Mesothelial cell of epicardium (in vitro differentiated cells): ENCODE results near the gene SERPINA5. TPM values are rescaled to one million over a fixed set of nuclear protein-coding genes. Genes with fewer than 3 reads are reported as not detected.
A peak's percentile ranks its signal among the peaks of the same experiment; 100 is the strongest.

Experiments
- DNase-seq, 2 experiments: peaks; one replicate each; pipeline ENCODE4 v3.0.0; 2021; ENCODE audit warnings: low spot score in 2 of 2; ENCODE audit not compliant: unreplicated experiment in 2 of 2
- H3K27ac Mint-ChIP-seq: 2 replicates; pipeline ENCODE4 v1.8.0; 2021; ENCODE audit warnings: mixed read lengths
- H3K27me3 Mint-ChIP-seq: 2 replicates; pipeline ENCODE4 v1.8.0; 2021; ENCODE audit warnings: low read depth, mixed read lengths
- H3K36me3 Mint-ChIP-seq: 2 replicates; pipeline ENCODE4 v1.8.0; 2021; ENCODE audit warnings: mixed read lengths
- H3K4me1 Mint-ChIP-seq: 2 replicates; pipeline ENCODE4 v1.8.0; 2021; ENCODE audit warnings: mixed read lengths
- H3K4me3 Mint-ChIP-seq: 2 replicates; pipeline ENCODE4 v1.8.0; 2021; ENCODE audit warnings: mild to moderate bottlenecking, moderate library complexity, mixed read lengths
- H3K9me3 Mint-ChIP-seq: 2 replicates; pipeline ENCODE4 v1.8.0; 2021; ENCODE audit warnings: mixed read lengths
- total RNA-seq: library from RNA; stranded (reverse); gene quantifications from 3 replicates; pipeline ENCODE4 v1.2.1, GENCODE V29; 2021
- TF ChIP-seq, protein P1 (sequence below): fragments of 200-600 bp; sonication (generic); IDR thresholded peaks from one replicate; pipeline ENCODE4 v1.5.0; 2021; ENCODE audit warnings: antibody characterized with exemption; ENCODE audit not compliant: unreplicated experiment

Gene SERPINA5
- total RNA-seq, 1 donor from 2014 or later: 0.16 TPM

DNA sequence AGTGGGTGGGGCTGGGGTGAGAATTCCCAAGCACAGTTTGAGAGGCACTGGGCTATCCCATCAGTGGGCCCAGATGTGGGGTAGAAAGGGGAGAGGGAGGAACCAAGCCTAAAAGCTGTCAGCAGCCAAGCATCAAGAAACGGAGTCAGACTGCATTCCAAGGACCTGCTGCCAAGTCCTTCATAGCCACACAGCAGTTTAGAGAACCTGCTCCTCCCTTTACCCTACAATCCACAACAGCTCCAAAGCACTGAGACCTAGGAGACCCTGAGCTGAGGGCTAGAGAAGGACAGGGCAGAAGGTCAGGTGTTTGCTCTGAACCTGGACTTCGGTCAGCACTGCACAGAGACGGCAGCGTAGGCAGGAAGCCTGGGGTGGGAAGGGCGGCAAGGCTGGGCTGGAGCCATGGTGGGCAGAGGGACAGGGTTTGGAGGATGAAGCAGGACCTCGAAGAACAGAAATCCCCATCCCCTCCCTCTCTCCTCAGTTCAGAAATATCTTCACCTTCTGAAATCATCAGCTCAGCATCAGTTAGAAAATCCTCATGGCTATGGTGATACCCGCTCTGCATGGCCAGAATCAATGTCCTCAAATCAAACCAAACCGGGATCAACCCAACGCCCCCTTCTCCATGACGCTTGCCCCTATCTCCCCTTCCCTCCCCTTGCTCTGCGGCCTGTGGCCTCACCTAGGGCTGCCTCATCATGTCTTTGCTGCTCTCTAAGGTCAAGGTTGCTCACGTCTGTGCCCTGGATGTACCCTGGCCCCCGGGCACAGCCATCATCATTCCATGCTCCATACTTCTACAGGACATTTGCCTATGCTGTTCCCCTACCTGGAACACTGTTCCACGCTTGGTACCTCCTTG is 32.9 kb upstream of the SERPINA5 start:
- H3K27ac Mint-ChIP-seq: no peak overlapping the region
- DNase-seq: peak in 1 of 2 experiments; percentile 21
- H3K9me3 Mint-ChIP-seq: peaks cover 12% of the 10 kb centered on the region
- H3K27me3 Mint-ChIP-seq: peaks cover 39% of the 10 kb centered on the region
- no peaks in the 10 kb centered on the region for H3K36me3 Mint-ChIP-seq
- no peak overlapping the region for H3K4me3 Mint-ChIP-seq
- H3K4me1 Mint-ChIP-seq: no peaks in the 10 kb centered on the region
- TF ChIP-seq, protein P1, sequence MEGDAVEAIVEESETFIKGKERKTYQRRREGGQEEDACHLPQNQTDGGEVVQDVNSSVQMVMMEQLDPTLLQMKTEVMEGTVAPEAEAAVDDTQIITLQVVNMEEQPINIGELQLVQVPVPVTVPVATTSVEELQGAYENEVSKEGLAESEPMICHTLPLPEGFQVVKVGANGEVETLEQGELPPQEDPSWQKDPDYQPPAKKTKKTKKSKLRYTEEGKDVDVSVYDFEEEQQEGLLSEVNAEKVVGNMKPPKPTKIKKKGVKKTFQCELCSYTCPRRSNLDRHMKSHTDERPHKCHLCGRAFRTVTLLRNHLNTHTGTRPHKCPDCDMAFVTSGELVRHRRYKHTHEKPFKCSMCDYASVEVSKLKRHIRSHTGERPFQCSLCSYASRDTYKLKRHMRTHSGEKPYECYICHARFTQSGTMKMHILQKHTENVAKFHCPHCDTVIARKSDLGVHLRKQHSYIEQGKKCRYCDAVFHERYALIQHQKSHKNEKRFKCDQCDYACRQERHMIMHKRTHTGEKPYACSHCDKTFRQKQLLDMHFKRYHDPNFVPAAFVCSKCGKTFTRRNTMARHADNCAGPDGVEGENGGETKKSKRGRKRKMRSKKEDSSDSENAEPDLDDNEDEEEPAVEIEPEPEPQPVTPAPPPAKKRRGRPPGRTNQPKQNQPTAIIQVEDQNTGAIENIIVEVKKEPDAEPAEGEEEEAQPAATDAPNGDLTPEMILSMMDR: no peak

DNA sequence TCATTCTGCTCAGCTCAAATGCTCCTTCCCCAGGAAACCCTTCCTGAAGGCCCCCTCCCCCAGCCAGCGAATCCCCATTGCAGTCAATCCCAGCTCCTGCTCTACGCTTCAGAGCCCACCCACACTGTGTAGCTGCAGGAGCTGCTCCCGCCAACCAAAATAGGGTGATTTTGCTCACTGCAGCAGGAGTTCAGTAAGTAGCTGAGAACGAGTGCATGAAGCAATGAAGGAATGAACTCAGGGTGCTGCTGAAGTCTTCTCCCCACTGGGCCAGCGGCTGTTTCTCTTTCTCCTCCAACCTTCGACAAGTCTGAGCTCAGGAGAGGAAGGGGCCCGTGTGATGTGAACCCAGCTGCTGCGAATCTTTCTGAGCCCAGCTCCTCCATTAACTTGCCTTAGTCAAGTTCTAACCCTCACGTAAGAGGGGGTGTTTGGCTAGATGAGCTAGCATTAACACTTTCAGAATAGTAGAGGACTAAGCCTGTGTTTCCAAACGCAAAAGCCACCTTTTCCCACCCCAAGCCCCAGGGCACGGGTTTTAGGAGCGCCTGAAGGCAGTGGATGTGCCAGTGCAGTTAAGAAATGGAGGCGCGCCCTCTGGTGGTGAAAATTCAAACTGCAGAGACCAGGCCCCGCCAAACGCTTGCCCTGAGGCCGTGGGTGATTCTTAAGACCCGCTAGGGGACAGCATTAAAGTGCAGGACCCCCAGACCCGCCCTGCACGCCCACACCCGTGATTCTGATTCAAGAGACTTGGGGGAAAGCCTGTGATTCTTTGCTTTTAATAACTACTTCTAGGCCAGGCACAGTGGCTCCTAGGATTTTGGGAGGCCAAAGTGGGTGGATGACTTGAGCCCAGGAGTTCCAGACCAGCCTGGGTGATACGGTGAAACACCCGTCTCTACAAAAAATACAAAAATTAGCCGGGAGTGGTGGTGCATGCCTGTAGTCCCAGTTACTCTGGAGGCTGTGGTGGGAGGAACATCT is 31.9 kb upstream of the SERPINA5 start:
- Mint-ChIP-seq H3K27ac (no peak overlapping the region), H3K27me3 (peaks cover 41% of the 10 kb centered on the region), H3K36me3 (no peaks in the 10 kb centered on the region), H3K4me3 (no peak overlapping the region), H3K4me1 (no peaks in the 10 kb centered on the region), H3K9me3 (peaks cover 20% of the 10 kb centered on the region)
- TF ChIP-seq, protein P1: peak; percentile 97
- peak; percentile 59 to 86 for DNase-seq

DNA sequence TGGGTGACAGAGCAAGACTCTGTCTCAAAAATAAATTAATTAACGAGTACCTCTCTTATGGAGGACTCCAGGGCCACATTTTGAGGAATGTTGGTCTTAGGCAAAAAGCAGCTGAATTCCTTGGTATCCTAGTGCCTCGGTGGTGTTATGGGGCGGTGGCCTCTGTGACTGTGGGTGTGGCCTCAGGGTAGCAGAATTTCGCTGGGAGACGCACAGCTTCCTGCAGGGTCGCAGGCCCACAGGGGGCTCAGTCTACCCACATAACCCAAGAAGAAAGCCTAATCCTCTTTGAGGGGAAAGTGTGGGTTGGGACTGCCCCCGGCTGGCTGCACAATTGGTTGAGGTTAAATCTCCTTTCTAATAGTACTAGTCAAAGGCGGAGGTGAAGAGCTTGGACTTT is 31.2 kb upstream of the SERPINA5 start:
- Mint-ChIP-seq H3K27me3 (peaks cover 48% of the 10 kb centered on the region), H3K4me1 (no peaks in the 10 kb centered on the region), H3K9me3 (peaks cover 27% of the 10 kb centered on the region), H3K36me3 (no peaks in the 10 kb centered on the region), H3K4me3 (no peak overlapping the region), H3K27ac (no peak overlapping the region)
- DNase-seq: peak in 1 of 2 experiments; percentile 26
- TF ChIP-seq, protein P1: no peak

DNA sequence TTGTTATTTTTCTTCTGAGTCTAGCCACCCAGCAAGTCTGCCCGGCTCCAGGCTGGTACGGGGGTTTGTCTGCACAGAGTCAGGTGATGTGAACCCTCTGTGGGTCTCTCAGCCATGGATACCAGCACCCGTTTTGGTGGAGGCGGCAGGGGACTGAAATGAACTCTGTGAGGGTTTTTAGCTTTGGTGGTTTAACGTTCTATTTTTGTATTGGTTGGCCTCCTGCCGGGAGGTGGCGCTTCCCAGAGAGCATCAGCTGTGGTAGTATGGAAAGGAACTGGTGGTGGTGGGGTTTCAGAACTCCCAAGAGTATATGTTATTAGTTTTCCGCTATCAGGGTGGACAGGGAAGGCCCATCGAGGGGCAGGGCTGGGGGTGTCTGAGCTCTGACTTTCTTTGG is 25.2 kb upstream of the SERPINA5 start:
- Mint-ChIP-seq H3K36me3 (no peaks in the 10 kb centered on the region), H3K9me3 (peaks cover 40% of the 10 kb centered on the region), H3K4me3 (no peak overlapping the region), H3K27me3 (peaks cover 52% of the 10 kb centered on the region), H3K27ac (no peak overlapping the region), H3K4me1 (no peaks in the 10 kb centered on the region)
- DNase-seq: no peak
- TF ChIP-seq, protein P1: no peak

DNA sequence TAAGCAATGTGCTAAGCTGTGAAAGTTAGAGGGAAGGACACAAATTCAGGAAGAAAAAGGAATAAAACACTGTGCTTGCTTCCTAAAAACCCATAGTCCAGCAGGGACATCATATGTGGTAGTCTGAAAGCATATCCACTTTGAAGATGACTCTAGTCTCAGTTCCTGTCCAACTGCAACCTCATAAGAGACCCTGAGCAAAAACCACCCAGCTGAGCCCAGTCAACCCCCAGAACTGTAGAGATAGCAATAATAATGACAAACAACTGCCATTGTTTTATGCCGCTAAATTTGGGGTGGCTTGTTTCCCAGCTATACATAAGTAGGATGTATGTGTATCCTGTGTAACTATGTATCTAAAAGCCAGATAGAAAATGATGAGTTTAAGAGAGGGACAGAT is 23.9 kb upstream of the SERPINA5 start:
- no peak for DNase-seq
- H3K4me3 Mint-ChIP-seq: no peak overlapping the region
- H3K9me3 Mint-ChIP-seq: peaks cover 38% of the 10 kb centered on the region
- TF ChIP-seq, protein P1: no peak
- H3K36me3 Mint-ChIP-seq: no peaks in the 10 kb centered on the region
- H3K4me1 Mint-ChIP-seq: no peaks in the 10 kb centered on the region
- H3K27me3 Mint-ChIP-seq: peaks cover 42% of the 10 kb centered on the region
- H3K27ac Mint-ChIP-seq: no peak overlapping the region
